H9 (cell line): ENCODE results near the gene KLHDC3. TPM values are rescaled to one million over a fixed set of nuclear protein-coding genes. Genes with fewer than 3 reads are reported as not detected.
A peak's percentile ranks its signal among the peaks of the same experiment; 100 is the strongest.

ENCODE experiments used
- DNase-seq: peaks from one replicate; pipeline ENCODE4 v3.0.0-alpha.2; 2017
- H2AFZ ChIP-seq: one replicate; pipeline ENCODE4 v1.6.1; 2013; ENCODE audit warnings: mild to moderate bottlenecking, low read length, control low read depth, moderate library complexity
- H2AK5ac ChIP-seq: 2 replicates; pipeline ENCODE4 v1.6.1; 2013; ENCODE audit warnings: low read length, control low read depth, mixed read lengths; ENCODE audit not compliant: insufficient read length
- H2BK120ac ChIP-seq: one replicate; pipeline ENCODE4 v1.6.1; 2013; ENCODE audit warnings: low read depth, mild to moderate bottlenecking, low read length, control low read depth, inconsistent platforms; ENCODE audit not compliant: poor library complexity, severe bottlenecking
- H2BK12ac ChIP-seq: 2 replicates; pipeline ENCODE4 v1.6.1; 2013; ENCODE audit warnings: low read length, control low read depth, mixed read lengths, low read depth; ENCODE audit not compliant: insufficient read length
- H2BK15ac ChIP-seq: 2 replicates; pipeline ENCODE4 v1.6.1; 2013; ENCODE audit warnings: low read depth, low read length, control low read depth
- H2BK20ac ChIP-seq: one replicate; pipeline ENCODE4 v1.6.1; 2013; ENCODE audit warnings: low read depth, mild to moderate bottlenecking, low read length, control low read depth, inconsistent platforms; ENCODE audit not compliant: poor library complexity, severe bottlenecking
- H2BK5ac ChIP-seq: 2 replicates; pipeline ENCODE4 v1.6.1; 2013; ENCODE audit warnings: low read length, control low read depth, mixed read lengths; ENCODE audit not compliant: insufficient read length
- H3K14ac ChIP-seq: 2 replicates; pipeline ENCODE4 v1.6.1; 2013; ENCODE audit warnings: low read length, control low read depth; ENCODE audit not compliant: insufficient read depth
- H3K18ac ChIP-seq: 2 replicates; pipeline ENCODE4 v1.6.1; 2013; ENCODE audit warnings: low read depth, mild to moderate bottlenecking, mixed read lengths, low read length, control low read depth; ENCODE audit not compliant: insufficient read length
- H3K23ac ChIP-seq: 2 replicates; pipeline ENCODE4 v1.6.1; 2013; ENCODE audit warnings: low read length, control low read depth, mixed read lengths, low read depth; ENCODE audit not compliant: insufficient read length
- H3K23me2 ChIP-seq: 2 replicates; pipeline ENCODE4 v1.6.1; 2013; ENCODE audit warnings: low read depth, mild to moderate bottlenecking, mixed read lengths, low read length, control low read depth; ENCODE audit not compliant: insufficient read length, poor library complexity, severe bottlenecking
- H3K27ac ChIP-seq: 2 replicates; pipeline ENCODE4 v1.5.1; 2013; ENCODE audit warnings: low read length, control low read depth, mixed read lengths, low read depth; ENCODE audit not compliant: insufficient read length
- H3K27me3 ChIP-seq: 2 replicates; pipeline ENCODE4 v1.6.1; 2013; ENCODE audit warnings: low read length, control low read depth, inconsistent platforms; ENCODE audit not compliant: insufficient read depth
- H3K4ac ChIP-seq: 2 replicates; pipeline ENCODE4 v1.6.1; 2013; ENCODE audit warnings: low read depth, mild to moderate bottlenecking, control low read depth, inconsistent platforms, low read length, moderate library complexity
- H3K4me1 ChIP-seq: 2 replicates; pipeline ENCODE4 v1.6.1; 2013; ENCODE audit warnings: low read length, control low read depth, inconsistent platforms; ENCODE audit not compliant: insufficient read depth
- H3K4me2 ChIP-seq: 2 replicates; pipeline ENCODE4 v1.6.1; 2013; ENCODE audit warnings: low read length, control low read depth, mixed read lengths; ENCODE audit not compliant: insufficient read length, insufficient read depth
- H3K56ac ChIP-seq: 2 replicates; pipeline ENCODE4 v1.6.1; 2013; ENCODE audit warnings: low read depth, mild to moderate bottlenecking, mixed read lengths, low read length, control low read depth; ENCODE audit not compliant: insufficient read length
- H3K79me1 ChIP-seq: 2 replicates; pipeline ENCODE4 v1.6.1; 2013; ENCODE audit warnings: low read depth, mild to moderate bottlenecking, moderate library complexity, low read length, control low read depth, inconsistent platforms; ENCODE audit not compliant: insufficient read depth, poor library complexity, severe bottlenecking
- H3K79me2 ChIP-seq: 2 replicates; pipeline ENCODE4 v1.6.1; 2013; ENCODE audit warnings: low read length, control low read depth, inconsistent platforms; ENCODE audit not compliant: insufficient read depth
- H3K9ac ChIP-seq: 2 replicates; pipeline ENCODE4 v1.6.1; 2013; ENCODE audit warnings: low read length, control low read depth, mixed read lengths; ENCODE audit not compliant: insufficient read length; ENCODE audit errors: extremely low read depth
- H3K9me3 ChIP-seq: one replicate; pipeline ENCODE4 v1.6.1; 2013; ENCODE audit warnings: low read depth, low read length, inconsistent platforms; ENCODE audit not compliant: control insufficient read depth
- H3T11ph ChIP-seq: one replicate; pipeline ENCODE4 v1.6.1; 2013; ENCODE audit warnings: mild to moderate bottlenecking, low read length, control low read depth, inconsistent platforms
- H4K20me1 ChIP-seq: one replicate; pipeline ENCODE4 v1.6.1; 2013; ENCODE audit not compliant: control insufficient read depth, insufficient read length, insufficient read depth
- H4K5ac ChIP-seq: 2 replicates; pipeline ENCODE4 v1.6.1; 2013; ENCODE audit warnings: low read depth, mild to moderate bottlenecking, mixed read lengths, low read length, control low read depth; ENCODE audit not compliant: insufficient read length
- H4K8ac ChIP-seq: replicated peaks from 2 replicates; pipeline ENCODE4 v1.6.1; 2013; ENCODE audit warnings: low read length, control low read depth, mixed read lengths, low read depth; ENCODE audit not compliant: insufficient read length
- H4K91ac ChIP-seq: 2 replicates; pipeline ENCODE4 v1.6.1; 2013; ENCODE audit warnings: low read depth, mild to moderate bottlenecking, moderate library complexity, mixed read lengths, low read length, control low read depth; ENCODE audit not compliant: insufficient read length
- H3K27ac Mint-ChIP-seq, 3 experiments: 2 replicates in 2 of 3; 3 replicates in 1 of 3; pipeline ENCODE4 v1.8.0; 2020 to 2021; ENCODE audit warnings: mixed read lengths in 3 of 3, mild to moderate bottlenecking in 1 of 3, moderate library complexity in 1 of 3
- H3K27me3 Mint-ChIP-seq: 2 replicates; pipeline ENCODE4 v1.8.0; 2021; ENCODE audit warnings: low read depth, mild to moderate bottlenecking, moderate library complexity, mixed read lengths
- H3K36me3 Mint-ChIP-seq, 3 experiments: 2 replicates in 2 of 3; 3 replicates in 1 of 3; pipeline ENCODE4 v1.8.0; 2020 to 2021; ENCODE audit warnings: low read depth in 3 of 3, mixed read lengths in 3 of 3; ENCODE audit not compliant: insufficient read depth in 1 of 3
- H3K4me1 Mint-ChIP-seq, 2 experiments: 2 replicates each; pipeline ENCODE4 v1.8.0; 2020; ENCODE audit warnings: mixed read lengths in 2 of 2
- H3K4me3 Mint-ChIP-seq, 2 experiments: 2 replicates in 1 of 2; 3 replicates in 1 of 2; pipeline ENCODE4 v1.8.0; 2020 to 2021; ENCODE audit warnings: mild to moderate bottlenecking in 2 of 2, mixed read lengths in 2 of 2, moderate library complexity in 1 of 2
- H3K9me3 Mint-ChIP-seq, 2 experiments: 2 replicates in 1 of 2; 3 replicates in 1 of 2; pipeline ENCODE4 v1.8.0; 2020; ENCODE audit warnings: mild to moderate bottlenecking in 2 of 2, mixed read lengths in 2 of 2, moderate library complexity in 1 of 2
- CTCF ChIP-seq: fragments of 200-600 bp; sonication (generic); conservative IDR thresholded peaks from 3 replicates; pipeline ENCODE4 v1.8.0; 2021; ENCODE audit warnings: antibody characterized with exemption, mild to moderate bottlenecking
- WGBS: extraction: QIAGEN DNeasy Blood & Tissue Kit; methylation state at CpG from one replicate; pipeline ENCODE4 v1.1.7; 2013; ENCODE audit warnings: missing lambda C conversion rate, low lambda C conversion rate, mixed read lengths; ENCODE audit not compliant: insufficient read length; ENCODE audit errors: extremely low coverage; 5-methylcytosine and 5-hydroxymethylcytosine counted together
- total RNA-seq: library from RNA; stranded (reverse); gene quantifications from 2 replicates; pipeline ENCODE4 v1.2.1, GENCODE V29; 2021

The KLHDC3 gene
- total RNA-seq, 1 experiment from 2014 or later = 146 TPM

- Mint-ChIP-seq H3K4me1 (no peaks in the 10 kb centered on the region), H3K36me3 (peaks cover 0 to 31% (median 17%) of the 10 kb centered on the region in 3 experiments; a peak in 6 of 7 replicates), H3K4me3 (no peak overlapping the region), H3K27ac (0 out of 7 replicates have a peak overlapping the region, but pooled peaks of 1 of the 3 experiments have one; percentile 61), H3K27me3 (no peaks in the 10 kb centered on the region), H3K9me3 (no peaks in the 10 kb centered on the region)
- no CpG with 5 or more reads among the region's 4 CpGs for WGBS
- no peak overlapping the region for H3K4me2 ChIP-seq
- H3K18ac ChIP-seq = no peak overlapping the region
- no peak overlapping the region for H4K91ac ChIP-seq
- H3K4ac ChIP-seq = no peak overlapping the region
- no peak overlapping the region for H3K9ac ChIP-seq
- H3K9me3 ChIP-seq = no peaks in the 10 kb centered on the region
- no peak overlapping the region for H3K23ac ChIP-seq
- no peak overlapping the region for H2BK20ac ChIP-seq
- H3K27ac ChIP-seq = no peak overlapping the region
- H4K8ac ChIP-seq = no peak overlapping the region
- no peak overlapping the region for H3T11ph ChIP-seq
- no peak overlapping the region for H4K5ac ChIP-seq
- no peak for TF ChIP-seq CTCF
- no peak overlapping the region for H2BK120ac ChIP-seq
- H3K4me1 ChIP-seq = no peaks in the 10 kb centered on the region
- no peak overlapping the region for H3K56ac ChIP-seq
- H3K14ac ChIP-seq = no peak overlapping the region
- no peak overlapping the region for H2BK15ac ChIP-seq
- no peaks in the 10 kb centered on the region for H3K23me2 ChIP-seq
- no peak overlapping the region for H2BK12ac ChIP-seq
- no peak overlapping the region for H2AFZ ChIP-seq
- no peak overlapping the region for H2BK5ac ChIP-seq
- no peaks in the 10 kb centered on the region for H3K79me1 ChIP-seq
- DNase-seq = no peak
- H3K79me2 ChIP-seq = no peaks in the 10 kb centered on the region
- no peak overlapping the region for H2AK5ac ChIP-seq
- H4K20me1 ChIP-seq = no peaks in the 10 kb centered on the region
- H3K27me3 ChIP-seq = no peaks in the 10 kb centered on the region
These were observed 45.3 kb upstream of the KLHDC3 start for GRCh38 chr6:42968783-42969182.
